Activated naive CD4-positive, alpha-beta T cell treated with anti-CD3 and anti-CD28 coated beads, Interleukin-2, amount 50 U/mL, for 16 hours (primary cell): ENCODE data around the gene POLR2C.

Source experiments
- DNase-seq: peaks from one replicate; pipeline ENCODE4 v3.0.0-alpha.2; 2020

Gene POLR2C

DNA sequence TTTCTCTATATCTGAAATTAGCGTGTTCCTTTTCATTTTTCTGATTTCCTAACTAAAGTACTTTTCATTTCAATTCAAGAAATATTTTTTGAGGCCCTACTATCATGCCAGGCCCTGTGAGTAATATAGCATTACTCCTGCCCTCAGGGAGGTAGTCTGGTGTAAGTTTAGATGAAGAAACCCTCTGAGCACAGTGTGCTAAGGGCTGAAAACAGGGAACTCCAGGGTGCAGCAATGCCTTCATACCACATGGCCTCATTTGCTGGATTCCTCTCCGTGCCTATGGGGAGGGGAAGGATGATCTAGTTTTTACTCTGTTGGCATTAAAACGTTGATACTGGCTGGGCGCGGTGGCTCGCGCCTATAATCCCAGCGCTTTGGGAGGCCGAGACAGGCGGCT, 10.5 kb upstream of the POLR2C start:
- DNase-seq: no peak

DNA sequence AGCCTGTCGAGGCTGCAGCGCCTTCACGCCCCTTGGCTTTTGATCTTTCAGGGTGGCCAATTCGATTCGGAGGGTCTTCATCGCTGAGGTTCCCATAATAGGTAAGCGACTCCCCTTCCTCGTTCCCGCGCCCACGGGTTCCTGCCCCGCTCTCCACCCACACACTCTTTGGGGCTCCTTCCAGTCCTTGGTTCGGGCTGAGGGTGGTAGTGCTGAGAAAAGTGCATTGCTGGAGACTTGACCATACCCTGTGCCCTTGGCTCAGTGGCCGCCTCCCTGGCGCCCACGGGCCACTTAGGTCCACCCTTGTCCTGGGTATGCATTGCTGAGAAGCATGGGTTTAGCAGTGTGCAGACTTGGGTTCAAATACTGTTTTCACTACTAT, 491 bp downstream of the POLR2C start:
- DNase-seq: no peak

GRCh38 chr16:57464523-57464922, 2.0 kb downstream of the POLR2C start:
- no peak for DNase-seq

DNA sequence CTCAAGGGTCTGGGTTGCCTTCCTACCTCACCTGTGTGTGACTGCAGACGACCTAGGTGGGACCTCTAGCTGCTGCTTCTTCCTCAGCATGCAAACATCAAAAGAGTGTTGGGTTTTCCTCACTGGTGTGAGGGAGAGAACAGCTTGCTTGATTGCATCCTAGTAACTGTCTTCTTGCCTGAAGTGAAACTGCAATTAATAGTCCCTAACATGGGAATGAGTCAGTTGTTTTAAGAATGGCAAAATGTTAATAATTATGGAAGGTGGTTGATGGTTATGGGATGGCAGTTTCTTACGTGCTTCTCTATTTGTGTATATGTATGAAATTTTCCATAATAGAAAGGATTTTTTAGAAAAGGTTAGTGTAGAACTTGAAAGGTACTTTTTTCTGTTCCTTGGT, 5.9 kb downstream of the POLR2C start:
- DNase-seq: no peak

DNA sequence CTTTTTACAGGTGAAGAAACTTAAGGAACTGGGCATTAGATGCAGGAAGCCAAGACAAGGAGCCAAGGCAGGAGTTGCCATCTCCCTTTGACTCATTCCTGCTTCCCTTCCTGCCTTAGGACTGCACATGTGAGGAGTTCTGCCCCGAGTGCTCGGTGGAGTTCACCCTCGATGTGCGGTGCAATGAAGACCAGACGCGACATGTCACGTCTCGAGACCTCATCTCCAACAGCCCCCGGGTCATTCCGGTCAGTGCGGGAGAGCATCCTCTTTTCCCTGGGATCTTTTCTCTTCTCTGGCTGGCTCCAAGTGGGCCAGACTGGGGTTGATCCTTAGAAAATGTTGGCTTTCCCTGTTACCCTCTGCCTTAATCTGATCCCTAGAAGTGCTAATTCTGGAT, 6.6 kb downstream of the POLR2C start:
- DNase-seq: no peak

GRCh38 chr16:57469917-57470470, 7.5 kb downstream of the POLR2C start:
- DNase-seq: no peak

- no peak for DNase-seq
Measured at GRCh38 chr16:57470711-57471110, 8.2 kb downstream of the POLR2C start.

DNA sequence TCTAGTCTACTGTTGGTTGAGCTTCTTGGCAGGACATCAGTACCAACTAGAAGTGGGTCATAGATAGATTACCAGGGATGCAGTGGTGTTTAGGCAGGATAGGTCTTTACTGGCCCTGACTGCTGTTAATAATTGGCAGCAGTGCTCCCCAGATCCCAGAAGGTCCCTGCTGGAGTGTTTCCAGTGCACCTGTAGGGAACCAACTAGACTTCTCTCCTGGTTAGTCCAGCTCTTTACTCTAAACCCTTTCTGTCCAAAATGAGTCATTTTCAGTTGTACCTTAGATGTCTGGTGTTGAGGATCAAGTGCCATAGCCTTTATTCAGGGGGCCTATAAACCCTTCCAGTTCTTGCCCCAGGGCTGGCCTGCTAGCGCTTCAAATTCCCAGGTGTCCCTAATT, 8.7 kb downstream of the POLR2C start:
- DNase-seq: no peak

GRCh38 chr16:57471852-57472664, 9.6 kb downstream of the POLR2C start:
- no peak for DNase-seq

DNA sequence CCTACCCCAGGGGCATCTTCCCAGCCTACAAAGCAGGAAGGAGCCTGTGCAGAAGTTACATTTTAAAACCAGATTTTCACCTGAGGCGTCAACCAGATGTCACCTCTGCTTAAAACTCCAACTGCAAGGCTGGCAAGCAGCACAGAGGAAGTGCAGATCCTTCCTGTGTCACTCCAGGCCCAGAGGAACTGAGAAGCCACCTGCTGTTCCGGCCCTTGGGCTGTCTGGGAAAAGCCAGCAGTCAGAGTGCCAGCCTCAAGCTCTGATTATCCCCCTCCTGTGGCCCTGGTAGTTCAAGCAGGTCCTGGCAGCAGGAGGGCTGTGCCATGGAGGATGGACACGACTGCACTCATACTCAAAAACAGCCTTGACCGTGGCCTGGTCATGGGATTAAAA, 10.2 kb downstream of the POLR2C start:
- no peak for DNase-seq

DNA sequence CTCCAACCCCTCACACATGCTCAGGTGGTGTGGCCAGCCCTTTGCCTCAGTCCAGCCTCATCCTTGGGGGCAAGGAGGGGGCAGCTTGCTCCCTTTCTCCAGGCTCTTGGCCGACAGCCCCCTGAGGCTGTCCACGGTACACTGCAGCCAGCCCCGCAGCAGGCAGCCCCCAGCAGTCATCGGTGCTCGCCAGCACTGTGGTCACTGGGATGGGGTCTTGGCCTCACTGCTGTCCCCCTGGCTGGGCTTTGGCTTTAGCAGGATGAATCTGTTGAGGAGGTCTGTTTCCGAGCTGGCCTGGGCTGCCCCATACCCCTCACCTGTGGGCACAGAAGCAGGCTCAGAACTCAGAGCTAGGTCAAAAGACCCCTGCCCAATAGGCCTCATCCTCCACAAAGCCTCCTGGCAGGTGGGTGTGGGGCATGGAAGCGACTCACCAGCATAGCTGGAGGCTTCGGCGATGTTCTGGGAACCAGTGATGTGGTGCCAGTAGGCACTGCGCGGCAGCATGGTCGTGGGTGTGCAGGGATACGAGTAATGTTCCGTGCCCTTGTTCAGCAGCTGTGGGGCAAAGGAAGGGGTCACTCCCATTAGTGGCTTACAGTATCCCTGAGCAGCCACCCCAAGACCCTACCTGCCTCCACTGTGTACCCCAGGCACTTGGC, 10.8 kb downstream of the POLR2C start:
- DNase-seq: no peak

GRCh38 chr16:57473906-57474305, 11.4 kb downstream of the POLR2C start:
- DNase-seq: no peak

GRCh38 chr16:57474671-57475661, 12.5 kb downstream of the POLR2C start:
- DNase-seq: no peak

GRCh38 chr16:57475711-57476339, 13.3 kb downstream of the POLR2C start:
- DNase-seq: peak; percentile 68

DNA sequence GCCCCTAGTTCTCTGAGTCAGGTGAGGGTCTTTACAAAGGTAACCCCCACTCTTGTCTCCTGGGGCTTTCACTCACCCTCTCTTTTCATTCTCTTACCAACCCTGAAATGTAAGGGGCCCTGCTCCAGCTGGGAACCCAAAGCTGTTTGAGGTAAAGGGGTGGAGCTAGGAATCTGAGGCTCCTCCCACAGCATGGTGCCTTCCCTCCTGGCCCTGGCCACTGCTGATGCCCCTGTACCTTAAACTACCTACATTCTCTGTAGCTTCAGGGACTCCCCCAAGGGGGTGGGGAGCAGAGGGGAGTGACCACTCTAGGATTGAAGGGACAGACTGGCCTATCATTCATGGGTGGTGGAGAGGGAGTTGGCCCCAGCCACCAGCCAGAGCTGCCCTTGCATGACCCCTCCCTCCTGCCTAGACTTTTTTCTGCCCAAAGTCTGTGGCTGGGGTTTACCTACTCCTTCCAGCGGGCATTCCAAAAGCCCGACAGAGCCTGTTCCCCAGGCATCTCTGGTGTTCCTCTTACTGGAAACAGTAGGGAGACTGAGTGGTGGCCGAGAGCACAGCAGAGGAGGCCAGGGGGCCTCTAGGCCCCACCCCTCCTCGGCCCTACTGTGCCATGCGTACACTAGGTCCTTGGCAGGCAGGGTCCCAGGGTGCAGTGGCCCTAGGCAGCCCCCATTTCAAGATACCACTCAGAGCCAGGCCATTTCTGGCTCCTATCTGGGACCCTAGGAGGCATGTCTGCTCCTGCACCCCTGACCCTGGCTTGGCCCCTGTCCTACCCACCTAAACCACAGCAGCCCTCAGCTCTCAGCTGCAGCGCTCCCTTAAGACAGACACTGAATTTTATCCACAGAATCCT, 14.3 kb downstream of the POLR2C start:
- no peak for DNase-seq

- DNase-seq: no peak
Measured at GRCh38 chr16:57477531-57478202, 15.2 kb downstream of the POLR2C start.

GRCh38 chr16:57478396-57479204, 16.1 kb downstream of the POLR2C start:
- no peak for DNase-seq

GRCh38 chr16:57479205-57479975, 16.9 kb downstream of the POLR2C start:
- no peak for DNase-seq
